ENCODE measurements around the gene CHRND.

CHRND gene

DNA sequence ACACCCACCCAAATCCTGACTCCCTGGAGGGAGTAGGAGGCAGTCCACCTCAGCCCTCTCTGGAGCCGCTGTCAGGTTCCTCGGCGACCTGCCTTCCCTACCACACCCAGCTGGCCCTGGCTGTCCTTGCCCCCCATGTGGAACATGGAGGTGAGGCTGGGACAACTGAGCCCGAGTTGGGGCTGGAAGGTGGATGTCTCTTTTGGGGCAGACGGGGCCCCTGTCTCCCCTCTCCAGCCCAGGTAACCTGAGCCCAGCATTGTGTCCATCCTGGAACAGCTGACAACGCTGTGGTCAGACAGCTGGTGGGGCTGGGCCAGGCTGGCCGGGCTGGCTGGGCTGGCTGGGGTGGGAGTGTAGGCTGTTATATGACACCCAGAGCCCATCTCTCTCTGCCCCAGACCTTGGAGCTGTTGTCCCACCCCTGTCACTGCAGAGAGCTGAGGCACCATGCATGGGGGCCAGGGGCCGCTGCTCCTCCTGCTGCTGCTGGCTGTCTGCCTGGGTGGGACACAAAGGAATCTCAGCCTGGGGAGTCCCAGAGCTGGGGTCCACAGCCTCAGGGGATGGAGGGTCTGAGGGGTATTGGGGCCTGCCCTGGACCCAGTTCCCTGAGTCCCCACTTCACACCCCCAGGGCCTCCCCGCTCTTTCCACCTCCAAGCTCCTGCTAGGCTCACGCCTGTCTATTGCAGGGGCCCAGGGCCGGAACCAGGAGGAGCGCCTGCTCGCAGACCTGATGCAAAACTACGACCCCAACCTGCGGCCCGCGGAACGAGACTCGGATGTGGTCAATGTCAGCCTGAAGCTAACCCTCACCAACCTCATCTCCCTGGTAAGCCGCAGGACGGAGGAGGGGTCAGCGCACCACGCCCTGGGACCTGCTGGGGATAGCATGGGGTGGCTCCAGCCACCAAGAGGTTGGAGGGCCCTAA, 13.6 kb downstream of the CHRND start, which contains the start of gene CHRNG:
Gene CHRNG (plus strand): TSS at position 395 of the 934 bp plus-strand sequence. CDS start 56 bp downstream, at position 451.
- TF ChIP-seq, protein P1, sequence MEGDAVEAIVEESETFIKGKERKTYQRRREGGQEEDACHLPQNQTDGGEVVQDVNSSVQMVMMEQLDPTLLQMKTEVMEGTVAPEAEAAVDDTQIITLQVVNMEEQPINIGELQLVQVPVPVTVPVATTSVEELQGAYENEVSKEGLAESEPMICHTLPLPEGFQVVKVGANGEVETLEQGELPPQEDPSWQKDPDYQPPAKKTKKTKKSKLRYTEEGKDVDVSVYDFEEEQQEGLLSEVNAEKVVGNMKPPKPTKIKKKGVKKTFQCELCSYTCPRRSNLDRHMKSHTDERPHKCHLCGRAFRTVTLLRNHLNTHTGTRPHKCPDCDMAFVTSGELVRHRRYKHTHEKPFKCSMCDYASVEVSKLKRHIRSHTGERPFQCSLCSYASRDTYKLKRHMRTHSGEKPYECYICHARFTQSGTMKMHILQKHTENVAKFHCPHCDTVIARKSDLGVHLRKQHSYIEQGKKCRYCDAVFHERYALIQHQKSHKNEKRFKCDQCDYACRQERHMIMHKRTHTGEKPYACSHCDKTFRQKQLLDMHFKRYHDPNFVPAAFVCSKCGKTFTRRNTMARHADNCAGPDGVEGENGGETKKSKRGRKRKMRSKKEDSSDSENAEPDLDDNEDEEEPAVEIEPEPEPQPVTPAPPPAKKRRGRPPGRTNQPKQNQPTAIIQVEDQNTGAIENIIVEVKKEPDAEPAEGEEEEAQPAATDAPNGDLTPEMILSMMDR (IDR thresholded peaks at IDR 0.05; ENCODE audit: insufficient read depth, low read length), result no peak
- TF ChIP-seq, protein P2, sequence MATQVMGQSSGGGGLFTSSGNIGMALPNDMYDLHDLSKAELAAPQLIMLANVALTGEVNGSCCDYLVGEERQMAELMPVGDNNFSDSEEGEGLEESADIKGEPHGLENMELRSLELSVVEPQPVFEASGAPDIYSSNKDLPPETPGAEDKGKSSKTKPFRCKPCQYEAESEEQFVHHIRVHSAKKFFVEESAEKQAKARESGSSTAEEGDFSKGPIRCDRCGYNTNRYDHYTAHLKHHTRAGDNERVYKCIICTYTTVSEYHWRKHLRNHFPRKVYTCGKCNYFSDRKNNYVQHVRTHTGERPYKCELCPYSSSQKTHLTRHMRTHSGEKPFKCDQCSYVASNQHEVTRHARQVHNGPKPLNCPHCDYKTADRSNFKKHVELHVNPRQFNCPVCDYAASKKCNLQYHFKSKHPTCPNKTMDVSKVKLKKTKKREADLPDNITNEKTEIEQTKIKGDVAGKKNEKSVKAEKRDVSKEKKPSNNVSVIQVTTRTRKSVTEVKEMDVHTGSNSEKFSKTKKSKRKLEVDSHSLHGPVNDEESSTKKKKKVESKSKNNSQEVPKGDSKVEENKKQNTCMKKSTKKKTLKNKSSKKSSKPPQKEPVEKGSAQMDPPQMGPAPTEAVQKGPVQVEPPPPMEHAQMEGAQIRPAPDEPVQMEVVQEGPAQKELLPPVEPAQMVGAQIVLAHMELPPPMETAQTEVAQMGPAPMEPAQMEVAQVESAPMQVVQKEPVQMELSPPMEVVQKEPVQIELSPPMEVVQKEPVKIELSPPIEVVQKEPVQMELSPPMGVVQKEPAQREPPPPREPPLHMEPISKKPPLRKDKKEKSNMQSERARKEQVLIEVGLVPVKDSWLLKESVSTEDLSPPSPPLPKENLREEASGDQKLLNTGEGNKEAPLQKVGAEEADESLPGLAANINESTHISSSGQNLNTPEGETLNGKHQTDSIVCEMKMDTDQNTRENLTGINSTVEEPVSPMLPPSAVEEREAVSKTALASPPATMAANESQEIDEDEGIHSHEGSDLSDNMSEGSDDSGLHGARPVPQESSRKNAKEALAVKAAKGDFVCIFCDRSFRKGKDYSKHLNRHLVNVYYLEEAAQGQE (IDR thresholded peaks at IDR 0.05; ENCODE audit: insufficient replicate concordance, low read depth), result no peak
- no peak for TF ChIP-seq POLR2AphosphoS5 (IDR thresholded peaks at IDR 0.05; ENCODE audit: low read depth)
- no peak for TF ChIP-seq SPI1 (IDR thresholded peaks at IDR 0.05; ENCODE audit: borderline replicate concordance, low read depth)
- TF ChIP-seq GABPA (IDR thresholded peaks at IDR 0.05; ENCODE audit: low read depth), result no peak
- no peaks in the 10 kb centered on the region for H3K27me3 ChIP-seq (ENCODE audit: insufficient read depth, poor library complexity, severe bottlenecking)
- no peak within 1 kb of the TSS for H3K4me3 ChIP-seq (replicated peaks; ENCODE audit: insufficient read depth, low read length)
- H3K27ac ChIP-seq (replicated peaks), result no peak within 1 kb of the TSS
- DNase-seq (ENCODE audit: low read depth in 1 of 2, low spot score in 1 of 2), result no peak

DNA sequence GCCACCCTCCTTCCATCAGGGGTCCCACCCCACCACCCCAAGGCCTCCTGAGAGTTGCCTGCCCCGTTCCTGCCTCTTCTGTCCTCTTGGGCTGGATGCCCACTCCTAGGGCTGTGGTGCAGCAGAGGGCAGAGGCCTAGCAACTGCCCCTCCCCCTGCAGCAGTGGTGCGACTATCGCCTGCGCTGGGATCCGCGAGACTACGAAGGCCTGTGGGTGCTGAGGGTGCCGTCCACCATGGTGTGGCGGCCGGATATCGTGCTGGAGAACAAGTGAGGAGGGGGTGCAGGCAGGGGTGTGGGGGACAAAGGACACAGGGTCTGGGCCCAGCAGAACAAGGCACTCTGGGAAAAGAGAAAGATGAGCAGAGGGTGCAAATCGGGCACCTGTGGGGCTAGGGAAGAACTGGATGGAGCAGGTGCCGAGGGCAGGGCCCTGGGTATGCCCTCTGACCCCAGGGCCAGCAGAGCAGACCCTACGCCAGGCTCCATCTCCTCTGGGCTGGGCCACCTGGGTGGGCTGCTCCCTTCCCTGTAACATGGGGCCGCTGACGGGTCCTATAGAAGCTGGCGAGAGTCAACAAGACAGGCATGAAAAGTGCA, 14.6 kb downstream of the CHRND start:
- Histone ChIP-seq H3K27me3 (ENCODE audit: insufficient read depth, poor library complexity, severe bottlenecking) (no peaks in the 10 kb centered on the region), H3K27ac (replicated peaks) (no peak overlapping the region), H3K4me3 (replicated peaks; ENCODE audit: insufficient read depth, low read length) (no peak overlapping the region)
- DNase-seq (ENCODE audit: low read depth in 1 of 2, low spot score in 1 of 2), result no peak
- TF ChIP-seq, protein P2 (IDR thresholded peaks at IDR 0.05; ENCODE audit: insufficient replicate concordance, low read depth), result no peak
- TF ChIP-seq GABPA (IDR thresholded peaks at IDR 0.05; ENCODE audit: low read depth), result no peak
- TF ChIP-seq POLR2AphosphoS5 (IDR thresholded peaks at IDR 0.05; ENCODE audit: low read depth), result no peak
- TF ChIP-seq, protein P1 (IDR thresholded peaks at IDR 0.05; ENCODE audit: insufficient read depth, low read length), result no peak
- no peak for TF ChIP-seq SPI1 (IDR thresholded peaks at IDR 0.05; ENCODE audit: borderline replicate concordance, low read depth)

DNA sequence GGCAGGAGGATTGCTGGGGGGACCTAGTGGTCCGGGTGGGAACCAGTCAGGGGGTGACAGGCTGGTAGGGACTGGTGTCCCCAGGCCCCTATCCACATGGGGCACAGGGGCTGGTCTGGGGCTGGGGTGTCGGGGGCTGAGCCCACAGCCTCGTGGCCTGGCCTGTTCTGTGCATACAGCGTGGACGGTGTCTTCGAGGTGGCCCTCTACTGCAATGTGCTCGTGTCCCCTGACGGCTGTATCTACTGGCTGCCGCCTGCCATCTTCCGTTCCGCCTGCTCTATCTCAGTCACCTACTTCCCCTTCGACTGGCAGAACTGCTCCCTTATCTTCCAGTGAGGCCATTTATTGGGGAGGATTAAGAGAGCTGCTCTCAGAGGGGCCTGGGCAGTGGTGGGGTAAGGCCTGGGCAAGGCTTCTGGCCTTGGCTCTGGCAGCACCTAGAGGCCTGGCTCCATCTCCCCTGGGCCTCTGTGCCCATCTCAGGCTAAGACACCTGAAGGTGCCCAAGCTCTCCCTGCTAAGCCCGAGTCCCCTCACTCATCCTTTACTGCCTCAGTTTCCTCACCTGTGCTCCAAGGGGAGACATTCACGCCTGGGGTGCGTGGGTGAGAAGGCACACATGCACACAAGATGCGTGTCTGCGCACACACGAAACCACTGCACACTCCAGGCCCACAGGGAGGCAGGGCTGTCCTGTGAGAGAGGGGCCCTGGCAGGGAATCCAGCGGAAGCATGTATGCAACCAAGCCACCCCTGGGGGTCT, 15.4 kb downstream of the CHRND start:
- TF ChIP-seq GABPA (IDR thresholded peaks at IDR 0.05; ENCODE audit: low read depth), result no peak
- peak; percentile 37 for TF ChIP-seq POLR2AphosphoS5 (IDR thresholded peaks at IDR 0.05; ENCODE audit: low read depth)
- no peaks in the 10 kb centered on the region for H3K27me3 ChIP-seq (ENCODE audit: insufficient read depth, poor library complexity, severe bottlenecking)

More for the DNA sequence above, 15.4 kb downstream of the CHRND start:
- peak in 1 of 2 experiments; percentile 48 for DNase-seq (ENCODE audit: low read depth in 1 of 2, low spot score in 1 of 2)
- no peak overlapping the region for H3K4me3 ChIP-seq (replicated peaks; ENCODE audit: insufficient read depth, low read length)
- no peak overlapping the region for H3K27ac ChIP-seq (replicated peaks)
